Ascending aorta (tissue), 2 donors: Measurements from ENCODE around the gene OGFOD3. TPM values are rescaled to one million over a fixed set of nuclear protein-coding genes. Genes with fewer than 3 reads are reported as not detected.
A peak's percentile ranks its signal among the peaks of the same experiment; 100 is the strongest.

Source experiments
- DNase-seq, 2 donors: peaks; one replicate each; pipeline ENCODE4 v3.0.0-alpha.2; 2019; ENCODE audit warnings: low spot score in 2 of 2
- H3K27ac ChIP-seq, 2 donors: fragments of 200-600 bp; sonication (generic); one replicate each; pipeline ENCODE4 v1.5.1; 2016 to 2017; ENCODE audit warnings: mild to moderate bottlenecking in 1 of 2
- H3K27me3 ChIP-seq: fragments of 200-600 bp; sonication (generic); one replicate; pipeline ENCODE4 v1.5.1; 2017
- H3K36me3 ChIP-seq, 2 donors: fragments of 200-600 bp; sonication (generic); one replicate each; pipeline ENCODE4 v1.5.1; 2016
- H3K4me1 ChIP-seq, 2 donors: fragments of 200-600 bp; sonication (generic); one replicate each; pipeline ENCODE4 v1.5.1; 2016 to 2017; ENCODE audit warnings: mild to moderate bottlenecking in 1 of 2
- H3K4me3 ChIP-seq, 2 donors: fragments of 200-600 bp; sonication (generic); one replicate each; pipeline ENCODE4 v1.5.1; 2016 to 2017; ENCODE audit warnings: mild to moderate bottlenecking in 1 of 2
- H3K9me3 ChIP-seq, 2 donors: fragments of 200-600 bp; sonication (generic); one replicate each; pipeline ENCODE4 v1.5.1; 2016
- intact Hi-C: fragments of 100-400 bp; cut with DNase I; formaldehyde crosslinking; loops from one replicate; pipeline ENCODE4 v1.15.1; 2023
- total RNA-seq: library from RNA; depleted of rRNA; stranded (reverse); fragments of >200 nt; gene quantifications from one replicate; pipeline ENCODE4 v1.1.0, GENCODE V29; 2016
- TF ChIP-seq, protein P1 (sequence below), 3 experiments: fragments of 200-600 bp in 2 of 3; fragments of 450-650 bp in 1 of 3; sonication (generic) in 2 of 3; IDR thresholded peaks; one replicate each; pipeline ENCODE4 v1.5.1; 2016 to 2019; ENCODE audit warnings: antibody characterized with exemption in 3 of 3, mild to moderate bottlenecking in 1 of 3, moderate library complexity in 1 of 3

Gene OGFOD3, protein sequence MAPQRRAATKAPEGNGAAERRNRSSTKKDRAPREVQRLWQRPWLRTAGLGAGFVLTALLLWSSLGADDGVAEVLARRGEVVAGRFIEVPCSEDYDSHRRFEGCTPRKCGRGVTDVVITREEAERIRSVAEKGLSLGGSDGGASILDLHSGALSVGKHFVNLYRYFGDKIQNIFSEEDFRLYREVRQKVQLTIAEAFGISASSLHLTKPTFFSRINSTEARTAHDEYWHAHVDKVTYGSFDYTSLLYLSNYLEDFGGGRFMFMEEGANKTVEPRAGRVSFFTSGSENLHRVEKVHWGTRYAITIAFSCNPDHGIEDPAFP
- total RNA-seq = 36.6 TPM

DNA sequence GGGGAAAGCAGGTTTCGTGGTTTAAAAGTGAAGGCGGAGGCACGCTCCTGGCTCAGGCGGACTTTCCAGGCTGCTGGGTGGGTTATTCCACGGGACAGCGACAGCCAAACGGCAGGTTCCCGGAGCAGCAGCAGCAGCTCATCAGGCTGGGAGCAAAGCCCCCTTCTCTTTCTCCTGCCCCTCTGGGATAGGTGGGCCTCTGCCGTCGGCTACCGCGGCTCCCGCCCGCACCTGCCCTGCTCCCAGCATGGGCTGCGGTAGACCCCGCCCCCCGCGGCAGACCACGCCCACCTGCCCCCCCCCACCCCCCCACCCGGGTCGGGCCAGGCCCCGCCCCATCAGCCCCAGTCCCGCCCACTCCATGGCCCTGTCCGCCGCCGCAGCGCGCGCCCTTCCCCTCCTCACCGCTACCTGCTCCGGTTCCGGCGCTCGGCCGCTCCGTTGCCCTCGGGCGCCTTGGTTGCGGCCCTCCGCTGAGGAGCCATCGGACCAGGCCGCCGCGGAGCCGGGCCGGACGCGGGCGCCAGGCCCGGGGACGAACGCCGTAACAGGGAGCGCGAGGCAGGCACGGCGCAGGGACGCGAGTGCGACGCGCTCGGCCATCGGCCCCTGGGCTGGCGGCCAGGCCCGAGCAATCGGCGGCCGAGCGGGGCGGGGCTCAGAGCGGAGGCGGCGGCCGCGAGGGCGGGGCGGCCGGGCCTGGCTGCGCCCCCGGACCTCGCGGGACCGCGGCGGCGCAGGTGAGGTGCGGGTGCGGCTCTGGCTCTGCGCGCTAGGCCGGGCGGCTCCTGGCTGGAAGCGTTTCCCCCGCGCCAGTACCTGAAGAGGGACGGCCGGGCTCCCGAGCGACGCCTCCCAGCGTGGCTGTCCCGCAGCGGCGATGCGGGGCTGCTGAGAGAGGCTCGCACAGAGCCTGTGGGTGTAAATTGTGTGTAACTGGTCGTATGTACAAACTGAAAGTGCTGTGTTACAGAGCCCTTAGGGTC, at the start of gene OGFOD3, which contains the start of gene HEXD:
Gene OGFOD3 (minus strand): TSS at position 586 of the 986 bp plus-strand sequence. CDS start 101 bp downstream, at position 485.
Gene HEXD (plus strand): TSS at position 347 of the 986 bp plus-strand sequence. CDS start 1,453 bp downstream, outside the sequence.
- no peaks in the 10 kb centered on the region for H3K27me3 ChIP-seq
- intact Hi-C loops = loop anchor here (1.0 to 2.0 kb wide), 2 partner anchors 32 to 79 kb away; partner anchors contain the start of gene CYBC1
- DNase-seq = peak in 1 of 2 donors; percentile 89
- H3K9me3 ChIP-seq = peaks cover 0 to 6% of the 10 kb centered on the region in 2 donors
- TF ChIP-seq, protein P1, sequence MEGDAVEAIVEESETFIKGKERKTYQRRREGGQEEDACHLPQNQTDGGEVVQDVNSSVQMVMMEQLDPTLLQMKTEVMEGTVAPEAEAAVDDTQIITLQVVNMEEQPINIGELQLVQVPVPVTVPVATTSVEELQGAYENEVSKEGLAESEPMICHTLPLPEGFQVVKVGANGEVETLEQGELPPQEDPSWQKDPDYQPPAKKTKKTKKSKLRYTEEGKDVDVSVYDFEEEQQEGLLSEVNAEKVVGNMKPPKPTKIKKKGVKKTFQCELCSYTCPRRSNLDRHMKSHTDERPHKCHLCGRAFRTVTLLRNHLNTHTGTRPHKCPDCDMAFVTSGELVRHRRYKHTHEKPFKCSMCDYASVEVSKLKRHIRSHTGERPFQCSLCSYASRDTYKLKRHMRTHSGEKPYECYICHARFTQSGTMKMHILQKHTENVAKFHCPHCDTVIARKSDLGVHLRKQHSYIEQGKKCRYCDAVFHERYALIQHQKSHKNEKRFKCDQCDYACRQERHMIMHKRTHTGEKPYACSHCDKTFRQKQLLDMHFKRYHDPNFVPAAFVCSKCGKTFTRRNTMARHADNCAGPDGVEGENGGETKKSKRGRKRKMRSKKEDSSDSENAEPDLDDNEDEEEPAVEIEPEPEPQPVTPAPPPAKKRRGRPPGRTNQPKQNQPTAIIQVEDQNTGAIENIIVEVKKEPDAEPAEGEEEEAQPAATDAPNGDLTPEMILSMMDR (IDR thresholded peaks at IDR 0.05) = peak in 1 of 3 experiments; percentile 32
- peak within 1 kb of the TSS; percentile 75 to 92 for H3K27ac ChIP-seq
- no peaks in the 10 kb centered on the region for H3K36me3 ChIP-seq
- peak within 1 kb of the TSS; percentile 79 to 96 for H3K4me3 ChIP-seq
- H3K4me1 ChIP-seq = peaks cover 4 to 10% of the 10 kb centered on the region in 2 donors

DNA sequence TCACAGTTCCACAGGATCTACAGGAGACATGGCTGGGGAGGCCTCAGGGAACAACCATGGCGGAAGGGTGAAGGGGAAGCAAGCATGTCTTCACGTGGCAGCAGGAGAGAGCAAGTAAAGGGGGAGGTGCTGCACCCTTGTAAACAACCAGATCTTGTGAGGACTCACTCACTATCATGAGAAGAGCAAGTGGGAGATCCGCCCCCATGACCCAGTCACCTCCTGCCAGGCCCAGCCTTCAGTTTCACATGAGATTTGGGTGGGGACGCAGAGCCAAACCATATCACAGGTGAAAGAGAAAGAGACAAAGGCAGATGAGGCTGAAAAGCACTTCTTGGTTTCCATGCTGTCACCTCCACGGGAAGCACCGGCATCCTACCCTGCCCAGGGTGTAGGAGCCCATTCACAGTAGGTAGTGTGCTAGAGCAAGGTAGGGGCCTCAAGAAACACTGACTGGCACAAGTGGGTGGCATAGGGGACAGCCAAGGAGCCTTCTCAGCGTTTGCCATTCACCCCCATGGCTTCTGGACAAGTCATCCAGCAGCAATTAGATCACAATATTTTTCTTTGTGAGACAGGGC, 46.7 kb upstream of the OGFOD3 start:
- H3K27ac ChIP-seq = no peak overlapping the region
- TF ChIP-seq, protein P1 (IDR thresholded peaks at IDR 0.05) = no peak
- no peaks in the 10 kb centered on the region for H3K27me3 ChIP-seq
- H3K4me3 ChIP-seq = no peak overlapping the region
- no peaks in the 10 kb centered on the region for H3K9me3 ChIP-seq
- intact Hi-C loops = no loop called here
- no peak for DNase-seq
- H3K36me3 ChIP-seq = peaks cover 65 to 81% of the 10 kb centered on the region in 2 donors
- H3K4me1 ChIP-seq = peaks cover 0 to 4% of the 10 kb centered on the region in 2 donors

DNA sequence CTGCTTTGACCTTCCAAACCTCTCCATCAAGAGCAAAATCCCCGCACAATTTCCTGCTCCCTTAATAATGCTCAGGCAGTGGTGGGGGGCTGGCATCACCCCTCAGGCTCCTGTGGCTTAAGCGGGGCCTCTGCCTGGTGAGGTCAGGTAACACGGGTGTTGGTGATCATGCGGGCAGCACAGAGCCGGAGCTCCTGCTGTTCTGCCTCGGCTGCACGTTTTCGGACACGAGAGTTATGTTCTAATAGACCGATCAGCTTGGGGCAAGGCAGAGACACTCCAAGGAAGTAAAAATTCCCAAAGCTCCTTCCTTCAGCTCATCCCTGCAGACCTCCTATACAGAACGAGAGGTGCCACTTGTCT, 46.2 kb upstream of the OGFOD3 start:
- Histone ChIP-seq H3K27ac (peak overlapping the region in 1 of 2 donors; percentile 14), H3K9me3 (no peaks in the 10 kb centered on the region), H3K4me3 (no peak overlapping the region), H3K36me3 (peaks cover 62 to 76% of the 10 kb centered on the region in 2 donors), H3K27me3 (no peaks in the 10 kb centered on the region), H3K4me1 (peaks cover 0 to 5% of the 10 kb centered on the region in 2 donors)
- DNase-seq = no peak
- intact Hi-C loops = no loop called here
- TF ChIP-seq, protein P1 (IDR thresholded peaks at IDR 0.05) = no peak

DNA sequence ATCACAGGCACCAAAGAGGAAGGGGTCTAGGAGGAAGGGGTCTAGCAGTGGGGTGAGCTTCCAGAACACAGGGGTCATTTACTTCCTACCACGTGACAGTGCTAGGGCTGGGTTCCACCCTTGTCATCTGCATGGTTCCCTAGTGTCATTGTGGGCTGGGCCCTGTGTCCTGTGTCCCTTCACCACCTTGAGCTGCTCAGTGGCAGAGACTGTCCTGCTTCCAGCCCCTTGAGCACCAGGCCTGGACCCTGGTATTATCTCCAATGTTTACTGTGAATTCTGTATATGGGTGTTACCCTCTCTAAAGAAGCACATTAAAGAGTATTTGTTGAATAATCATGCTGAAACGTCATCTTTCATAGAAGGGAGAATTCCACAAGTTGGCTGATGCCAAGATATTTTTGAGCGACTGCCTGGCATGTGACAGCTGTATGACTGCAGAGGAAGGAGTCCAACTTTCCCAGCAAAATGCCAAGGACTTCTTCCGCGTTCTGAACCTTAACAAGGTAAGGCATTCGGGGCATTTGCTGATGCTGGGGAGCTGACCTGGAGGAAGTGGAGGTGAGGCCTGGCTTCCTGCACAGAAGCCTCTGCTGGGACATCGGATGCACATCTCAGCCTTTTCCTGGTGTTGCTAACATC, 45.7 kb upstream of the OGFOD3 start:
- no peaks in the 10 kb centered on the region for H3K27me3 ChIP-seq
- TF ChIP-seq, protein P1 (IDR thresholded peaks at IDR 0.05) = no peak
- DNase-seq = no peak
- peaks cover 57 to 71% of the 10 kb centered on the region in 2 donors for H3K36me3 ChIP-seq
- intact Hi-C loops = no loop called here
- H3K4me3 ChIP-seq = no peak overlapping the region
- H3K4me1 ChIP-seq = peaks cover 0 to 8% of the 10 kb centered on the region in 2 donors
- peak overlapping the region; percentile 14 to 49 for H3K27ac ChIP-seq
- H3K9me3 ChIP-seq = no peaks in the 10 kb centered on the region

DNA sequence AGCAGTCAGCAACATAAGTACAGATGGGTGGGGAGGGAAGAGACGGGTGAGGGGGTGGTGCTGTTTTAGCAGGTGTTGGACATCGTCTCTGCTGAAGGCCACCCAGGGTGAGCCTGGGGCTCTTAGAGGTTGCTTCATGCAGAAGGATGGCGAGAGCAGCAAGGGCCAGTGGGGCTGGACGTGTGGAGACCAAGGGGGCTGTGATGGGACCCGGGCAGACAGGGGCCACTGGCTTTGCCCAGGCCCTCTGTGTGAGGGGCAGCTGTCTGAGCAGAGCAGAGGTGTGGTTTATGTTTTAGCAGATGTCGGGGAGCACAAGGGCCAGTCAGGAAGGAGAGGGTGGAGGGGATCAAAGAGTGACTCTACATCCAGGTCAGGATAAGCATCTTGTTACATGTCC, 45.0 kb upstream of the OGFOD3 start:
- no peaks in the 10 kb centered on the region for H3K27me3 ChIP-seq
- intact Hi-C loops = no loop called here
- peak overlapping the region; percentile 5 to 49 for H3K27ac ChIP-seq
- TF ChIP-seq, protein P1 (IDR thresholded peaks at IDR 0.05) = no peak
- H3K36me3 ChIP-seq = peaks cover 51 to 65% of the 10 kb centered on the region in 2 donors
- DNase-seq = no peak
- H3K4me1 ChIP-seq = peaks cover 0 to 8% of the 10 kb centered on the region in 2 donors
- no peaks in the 10 kb centered on the region for H3K9me3 ChIP-seq
- H3K4me3 ChIP-seq = no peak overlapping the region
